GM12891 (cell line): ENCODE data around the gene WSCD1.

ENCODE experiments used
- DNase-seq: peaks from one replicate; pipeline ENCODE4 v3.0.0; 2011; ENCODE audit warnings: low spot score; ENCODE audit not compliant: insufficient read length
- FAIRE-seq: peaks from 2 replicates; lab custom pipeline; 2011; peaks lifted over from hg19 to GRCh38; lab: Jason Lieb, UNC
- PAX5 ChIP-seq: IDR thresholded peaks from 2 replicates; pipeline ENCODE4 v1.6.1; 2011; ENCODE audit warnings: low read length, moderate library complexity, mild to moderate bottlenecking; ENCODE audit not compliant: insufficient read depth, severe bottlenecking
- POLR2A ChIP-seq: IDR thresholded peaks from 2 replicates; pipeline ENCODE4 v1.6.1; 2011; ENCODE audit warnings: low read depth, low read length, control low read depth
- POLR2AphosphoS5 ChIP-seq: IDR thresholded peaks from 2 replicates; pipeline ENCODE4 v1.6.1; 2011; ENCODE audit warnings: low read depth, low read length, control low read depth
- POU2F2 ChIP-seq: IDR thresholded peaks from 2 replicates; pipeline ENCODE4 v1.6.1; 2011; ENCODE audit warnings: low read depth, mild to moderate bottlenecking, control low read depth, low read length, moderate library complexity
- SPI1 ChIP-seq: IDR thresholded peaks from 2 replicates; pipeline ENCODE4 v1.6.1; 2011; ENCODE audit warnings: low read depth, low read length, control low read depth
- TAF1 ChIP-seq: IDR thresholded peaks from 2 replicates; pipeline ENCODE4 v1.6.1; 2011; ENCODE audit warnings: low read depth, low read length, control low read depth

Gene WSCD1

GRCh38 chr17:6092903-6093468 lies 22.8 kb downstream of the WSCD1 start:
- TF ChIP-seq PAX5 (no peak), SPI1 (no peak), TAF1 (no peak), POLR2A (no peak), POLR2AphosphoS5 (no peak), POU2F2 (no peak)
- no peak for FAIRE-seq
- no peak for DNase-seq

DNA sequence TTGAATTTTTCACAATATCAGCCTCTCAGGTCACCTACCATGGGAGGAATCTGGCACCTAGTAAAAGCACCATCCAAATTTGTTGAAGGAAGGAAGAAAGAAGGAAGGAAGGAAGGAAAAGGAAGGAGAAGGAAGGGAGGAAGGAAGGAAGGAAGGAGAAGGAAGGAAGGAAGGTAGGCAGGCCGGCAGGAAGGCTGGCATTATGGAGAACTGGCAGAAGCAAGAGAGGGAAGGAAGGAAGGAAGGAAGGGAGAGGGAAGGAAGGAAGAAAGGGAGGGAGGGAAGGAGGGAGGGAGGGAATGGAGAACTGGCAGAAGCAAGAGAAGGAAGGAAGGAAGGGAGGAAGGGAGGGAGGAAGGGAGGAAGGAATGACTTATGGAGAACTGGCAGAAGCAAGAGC lies 24.3 kb downstream of the WSCD1 start:
- FAIRE-seq, result no peak
- DNase-seq, result no peak
- TF ChIP-seq PAX5 (no peak), POLR2AphosphoS5 (no peak), POU2F2 (no peak), TAF1 (no peak)

- no peak for TF ChIP-seq TAF1
- TF ChIP-seq POLR2AphosphoS5, result no peak
- TF ChIP-seq SPI1, result no peak
- no peak for TF ChIP-seq POLR2A
- no peak for TF ChIP-seq PAX5
- no peak for TF ChIP-seq POU2F2
- FAIRE-seq, result no peak
- no peak for DNase-seq
These were observed 24.7 kb downstream of the WSCD1 start for GRCh38 chr17:6094926-6095325.

DNA sequence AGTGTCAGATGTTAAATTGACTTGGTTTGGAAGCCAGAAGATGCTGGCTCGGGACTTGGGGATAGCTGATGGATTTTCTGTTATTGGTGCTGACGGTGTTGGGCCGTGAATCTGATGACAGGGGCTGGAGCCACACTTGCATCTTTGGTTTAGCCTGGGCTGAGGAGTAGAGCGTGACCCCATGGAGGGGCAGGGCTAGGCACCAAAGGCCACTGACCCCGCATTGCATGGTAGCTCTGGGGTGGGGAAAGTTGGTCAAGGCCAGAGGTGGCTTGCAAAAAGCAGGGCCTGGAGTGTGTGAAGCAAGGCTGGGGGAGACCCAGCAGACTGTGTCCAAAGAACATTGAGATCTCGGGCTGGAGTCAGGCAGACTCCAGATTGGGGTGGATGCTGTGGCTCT lies 25.3 kb downstream of the WSCD1 start:
- FAIRE-seq (no peak), DNase-seq (no peak)
- TF ChIP-seq SPI1, result no peak
- no peak for TF ChIP-seq TAF1
- TF ChIP-seq POU2F2, result no peak
- no peak for TF ChIP-seq POLR2AphosphoS5
- no peak for TF ChIP-seq POLR2A

- no peak for DNase-seq
- FAIRE-seq, result no peak
- TF ChIP-seq TAF1 (no peak), POLR2AphosphoS5 (no peak), PAX5 (no peak), POU2F2 (no peak), POLR2A (no peak), SPI1 (no peak)
These were observed 26.2 kb downstream of the WSCD1 start for GRCh38 chr17:6096201-6097004.

- no peak for DNase-seq
- TF ChIP-seq PAX5 (no peak), POLR2A (no peak), TAF1 (no peak), SPI1 (no peak), POLR2AphosphoS5 (no peak), POU2F2 (no peak)
- FAIRE-seq, result no peak
These were observed 26.8 kb downstream of the WSCD1 start for GRCh38 chr17:6097005-6097279.

DNA sequence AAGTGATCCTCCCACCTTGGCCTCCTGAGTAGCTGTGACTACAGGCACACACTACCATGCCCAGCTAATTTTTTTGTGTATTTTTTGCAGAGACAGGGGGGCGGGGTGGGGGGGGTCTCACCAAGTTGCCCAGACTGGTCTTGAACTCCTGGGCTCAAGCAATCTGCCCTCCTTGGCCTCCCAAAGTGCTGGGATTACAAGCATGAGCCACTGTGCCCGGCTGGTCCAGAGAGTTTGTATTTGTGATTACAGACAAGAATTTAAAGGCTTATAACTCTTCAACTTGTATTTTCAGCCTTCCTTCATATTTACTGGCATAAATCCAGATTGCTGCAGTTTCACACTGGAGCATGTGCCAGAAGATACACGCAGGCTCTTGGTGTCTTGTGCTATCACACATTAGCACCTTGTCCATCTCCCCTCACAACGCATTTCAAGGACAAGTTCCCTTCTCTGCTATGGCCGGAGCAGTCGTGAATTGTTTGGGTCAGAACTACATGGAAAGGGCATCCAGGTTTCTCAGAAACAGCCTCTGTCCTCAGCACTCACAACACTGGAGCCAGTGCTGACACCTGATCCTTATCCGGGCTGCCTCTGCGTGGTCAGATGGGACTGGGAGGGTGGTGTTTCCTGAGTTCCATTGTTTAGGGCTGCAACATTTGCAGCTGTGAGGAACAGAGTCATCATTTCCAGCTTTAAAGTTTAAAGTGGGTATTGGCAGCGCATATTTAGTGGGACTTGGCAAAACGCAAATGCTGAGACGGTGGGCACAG lies 28.1 kb downstream of the WSCD1 start:
- TF ChIP-seq TAF1, result no peak
- TF ChIP-seq SPI1, result no peak
- TF ChIP-seq POLR2AphosphoS5, result no peak
- TF ChIP-seq POU2F2, result no peak
- TF ChIP-seq POLR2A, result no peak
- no peak for TF ChIP-seq PAX5
- FAIRE-seq, result no peak
- no peak for DNase-seq

DNA sequence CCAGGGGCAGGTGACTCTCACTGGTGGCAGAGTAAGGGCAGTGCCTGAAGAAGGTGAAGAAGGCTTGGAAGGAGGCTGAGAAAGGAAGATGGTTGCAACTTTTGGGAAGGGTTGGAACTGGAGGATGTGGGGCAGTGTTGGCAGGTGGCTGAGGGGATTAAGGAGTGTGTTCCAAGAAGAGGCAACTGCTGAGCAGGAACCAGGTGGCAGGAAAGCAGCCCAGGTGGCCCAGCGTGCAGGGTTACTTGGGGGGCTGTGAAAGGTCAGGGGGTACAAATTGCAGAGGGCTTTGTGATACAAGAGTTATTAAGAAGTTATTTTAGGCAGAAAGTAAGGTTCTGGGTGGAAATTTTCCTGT lies 28.6 kb downstream of the WSCD1 start:
- DNase-seq (no peak), FAIRE-seq (no peak)
- no peak for TF ChIP-seq POLR2A
- TF ChIP-seq SPI1, result no peak
- no peak for TF ChIP-seq TAF1
- TF ChIP-seq POLR2AphosphoS5, result no peak
- no peak for TF ChIP-seq POU2F2
- no peak for TF ChIP-seq PAX5

- FAIRE-seq (no peak), DNase-seq (no peak)
- TF ChIP-seq POU2F2 (no peak), PAX5 (no peak), SPI1 (no peak)
These were observed 29.3 kb downstream of the WSCD1 start for GRCh38 chr17:6099492-6099891.

DNA sequence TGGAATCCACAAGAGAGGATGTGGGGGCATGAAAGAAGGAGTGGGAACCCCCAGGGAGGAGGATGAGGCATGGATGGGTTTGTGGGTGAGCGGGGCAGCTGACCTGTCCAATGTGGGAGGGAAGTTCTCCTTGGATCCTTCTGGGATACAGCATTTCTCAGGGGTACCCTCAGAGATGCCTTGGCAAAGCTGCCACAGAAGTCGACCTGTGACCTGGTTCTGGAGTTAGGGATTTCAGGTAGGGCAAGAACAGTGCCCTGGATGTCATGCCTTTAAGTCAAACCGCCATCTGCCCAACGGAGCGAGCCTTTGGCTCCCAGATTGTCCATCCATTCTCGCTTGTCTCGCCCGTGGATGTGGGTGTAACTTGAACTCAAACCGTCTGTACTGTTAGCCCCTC lies 30.0 kb downstream of the WSCD1 start:
- no peak for FAIRE-seq
- no peak for DNase-seq
- TF ChIP-seq PAX5 (no peak), POU2F2 (no peak), POLR2A (no peak), SPI1 (no peak), POLR2AphosphoS5 (no peak), TAF1 (no peak)
